Measurements from ENCODE around the gene ZNF423.

DNA sequence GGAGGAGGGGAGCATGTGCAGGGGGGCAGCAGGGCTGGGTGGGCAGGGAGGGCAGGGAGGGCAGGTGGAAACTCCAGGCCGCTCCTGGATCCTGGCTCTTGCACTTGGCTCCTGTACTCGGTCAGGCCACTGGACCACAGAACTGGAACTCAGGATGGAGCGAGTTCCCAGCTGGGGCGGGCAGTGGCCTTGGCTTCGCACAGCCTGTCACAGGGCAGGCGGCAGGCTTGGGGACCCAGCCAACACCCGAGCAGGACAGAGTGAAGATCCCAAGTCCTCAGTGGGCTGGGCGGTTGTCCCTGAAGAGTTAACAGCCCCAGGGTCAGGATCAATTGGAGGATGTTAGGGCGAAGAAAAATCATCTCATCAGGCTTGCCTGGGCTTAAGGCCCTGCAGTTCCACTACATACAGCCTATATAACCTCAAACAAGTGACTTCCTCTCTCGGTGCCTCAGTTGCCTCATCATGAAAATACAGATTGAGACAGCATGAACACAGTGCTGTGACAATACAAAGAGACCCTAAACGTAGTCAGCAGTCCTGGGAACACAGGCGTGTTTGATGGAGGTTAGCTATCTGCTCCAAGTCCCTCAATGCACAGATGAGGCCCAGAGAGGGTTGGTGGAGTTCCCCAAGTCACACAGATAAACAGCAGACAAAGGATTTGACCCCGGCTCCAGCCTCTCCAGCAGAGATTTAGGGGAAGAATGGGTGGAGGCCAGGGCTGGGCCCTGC lies 21.9 kb downstream of the ZNF423 start:
- TF ChIP-seq, protein P1, sequence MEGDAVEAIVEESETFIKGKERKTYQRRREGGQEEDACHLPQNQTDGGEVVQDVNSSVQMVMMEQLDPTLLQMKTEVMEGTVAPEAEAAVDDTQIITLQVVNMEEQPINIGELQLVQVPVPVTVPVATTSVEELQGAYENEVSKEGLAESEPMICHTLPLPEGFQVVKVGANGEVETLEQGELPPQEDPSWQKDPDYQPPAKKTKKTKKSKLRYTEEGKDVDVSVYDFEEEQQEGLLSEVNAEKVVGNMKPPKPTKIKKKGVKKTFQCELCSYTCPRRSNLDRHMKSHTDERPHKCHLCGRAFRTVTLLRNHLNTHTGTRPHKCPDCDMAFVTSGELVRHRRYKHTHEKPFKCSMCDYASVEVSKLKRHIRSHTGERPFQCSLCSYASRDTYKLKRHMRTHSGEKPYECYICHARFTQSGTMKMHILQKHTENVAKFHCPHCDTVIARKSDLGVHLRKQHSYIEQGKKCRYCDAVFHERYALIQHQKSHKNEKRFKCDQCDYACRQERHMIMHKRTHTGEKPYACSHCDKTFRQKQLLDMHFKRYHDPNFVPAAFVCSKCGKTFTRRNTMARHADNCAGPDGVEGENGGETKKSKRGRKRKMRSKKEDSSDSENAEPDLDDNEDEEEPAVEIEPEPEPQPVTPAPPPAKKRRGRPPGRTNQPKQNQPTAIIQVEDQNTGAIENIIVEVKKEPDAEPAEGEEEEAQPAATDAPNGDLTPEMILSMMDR (IDR thresholded peaks at IDR 0.05): no peak
- TF ChIP-seq POLR2A (IDR thresholded peaks at IDR 0.05): no peak
